M059J (cell line): ENCODE results near the gene RHOF. TPM values are rescaled to one million over a fixed set of nuclear protein-coding genes. Genes with fewer than 3 reads are reported as not detected.

Source experiments
- DNase-seq: peaks from one replicate; pipeline ENCODE4 v3.0.0-alpha.2; 2012; ENCODE audit warnings: low read depth
- total RNA-seq: library from RNA; depleted of rRNA; stranded (reverse); fragments of >200 nt; shearing (Covaris generic); gene quantifications from 2 replicates; pipeline ENCODE4 v1.2.3, GENCODE V29; 2014; rRNA removed

The RHOF gene
- 0.27 and 0.42 TPM in 2 replicates for total RNA-seq

DNA sequence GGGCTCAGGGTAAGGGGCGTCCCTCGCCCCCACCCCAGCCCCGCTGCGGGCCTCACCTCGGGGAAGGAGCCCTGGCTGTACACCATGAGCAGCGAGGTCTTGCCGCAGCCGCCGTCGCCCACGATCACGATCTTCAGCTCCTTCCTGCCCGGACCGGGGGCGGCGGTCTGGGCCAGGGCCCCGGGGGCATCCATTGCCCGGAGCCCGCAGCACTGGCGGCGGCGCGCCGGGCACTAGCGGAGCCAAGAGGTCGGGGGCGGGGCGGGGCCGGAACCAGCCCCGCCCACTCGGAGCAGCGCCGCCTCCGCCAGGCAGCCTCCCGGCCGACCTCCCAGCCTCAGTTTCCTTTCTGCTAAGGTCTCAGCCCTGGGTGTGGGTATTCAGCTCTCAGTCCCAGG is at the start of gene RHOF:
RHOF (minus strand) TSS at position 249 of the 398 bp plus-strand sequence; CDS start at position 194, 55 bp downstream.
- no peak for DNase-seq

DNA sequence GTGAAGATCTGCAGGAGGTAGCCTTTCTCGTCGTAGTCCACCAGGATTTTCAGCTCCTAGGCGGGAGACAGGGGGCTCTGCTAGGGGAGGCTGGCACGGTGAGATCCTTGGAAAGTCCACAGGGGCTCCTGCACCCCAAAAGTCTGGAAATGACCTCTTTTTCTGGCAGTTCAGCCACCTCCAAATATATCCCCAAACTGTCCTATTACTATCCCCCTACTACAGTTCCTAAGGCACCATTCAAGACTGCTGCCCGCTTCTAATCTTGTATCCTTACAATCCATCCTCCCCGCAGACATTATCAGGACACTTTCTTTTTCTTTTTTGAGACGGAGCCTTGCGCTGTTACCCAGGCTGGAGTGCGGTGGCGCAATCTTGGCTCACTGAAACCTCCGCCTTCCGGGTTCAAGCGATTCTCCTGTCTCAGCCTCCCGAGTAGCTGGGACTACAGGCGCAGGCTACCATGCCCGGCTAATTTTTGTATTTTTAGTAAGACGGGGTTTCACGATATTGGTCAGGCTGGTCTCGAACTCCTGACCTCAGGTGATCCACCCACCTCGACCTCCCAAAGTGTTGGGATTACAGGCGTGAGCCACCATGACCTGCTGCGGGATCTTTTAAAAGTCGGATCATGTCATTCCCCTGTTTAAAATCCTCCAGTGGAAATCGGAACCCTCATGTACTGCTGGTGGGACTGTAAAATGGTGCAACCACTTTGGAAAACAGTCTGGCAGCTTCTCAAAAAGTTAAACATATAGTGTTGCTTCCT is 46.7 kb upstream of the RHOF start:
- DNase-seq, result no peak

DNA sequence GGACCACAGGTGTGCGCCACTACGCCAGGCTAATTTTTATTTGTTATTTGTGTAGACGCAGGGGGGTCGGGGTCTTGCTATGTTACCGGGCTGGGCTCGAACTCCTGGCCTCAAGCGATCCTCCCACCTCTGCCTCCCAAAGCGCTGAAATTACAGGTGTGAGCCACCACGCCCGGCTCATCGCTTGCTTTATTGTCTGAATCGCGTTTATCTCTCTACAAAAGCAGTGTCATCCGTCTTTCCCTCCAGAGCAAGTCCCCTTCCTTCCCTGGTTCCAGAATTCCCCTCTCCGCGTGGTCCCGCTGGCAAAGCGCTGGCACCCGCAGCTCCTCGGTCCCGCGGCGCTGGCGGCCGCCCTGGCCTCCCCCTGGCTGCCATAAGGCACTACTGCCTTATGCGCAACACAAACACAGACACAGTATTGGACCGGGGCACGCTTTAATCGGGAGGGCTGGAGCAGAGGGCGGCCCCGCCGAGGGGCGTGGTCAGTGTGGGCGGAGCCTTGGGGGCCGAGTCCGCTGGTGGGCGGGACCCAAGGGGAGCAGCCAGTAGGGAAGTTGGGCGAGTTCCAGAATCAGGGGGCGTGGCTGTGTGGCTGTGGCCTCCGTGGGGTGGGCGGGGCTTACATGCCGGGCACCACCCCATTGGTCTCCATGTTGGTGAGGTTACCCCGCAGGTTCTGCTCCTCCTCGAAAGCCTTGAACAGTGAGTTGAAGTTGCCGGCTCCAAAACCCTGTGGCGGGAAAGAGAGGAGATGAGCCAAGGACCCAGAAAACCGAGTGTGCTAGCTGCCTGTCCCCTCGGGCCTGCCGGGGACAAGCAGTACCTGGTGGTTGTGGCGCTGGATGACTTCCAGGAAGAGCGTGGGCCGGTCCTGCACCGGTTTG is 45.9 kb upstream of the RHOF start:
- peak; percentile 95 for DNase-seq

DNA sequence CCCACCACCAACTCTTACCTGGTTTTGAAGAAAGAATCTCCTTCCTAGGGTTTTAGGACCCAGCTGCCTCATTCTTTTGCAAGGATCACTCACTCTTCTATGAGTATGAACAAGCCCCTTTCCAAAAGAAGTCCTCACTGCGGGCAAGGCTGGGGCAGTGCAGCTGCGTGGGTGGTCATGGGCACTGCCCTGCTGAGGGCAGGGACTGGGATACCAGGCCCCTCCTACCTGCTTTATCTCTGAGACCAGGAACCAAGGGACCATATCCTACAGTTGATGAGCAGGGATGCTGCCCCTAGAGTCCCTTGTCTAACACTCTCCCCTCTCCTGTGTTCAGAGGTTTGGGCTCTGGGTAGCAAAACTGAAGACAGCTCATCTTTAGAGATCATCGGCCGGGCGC is 44.6 kb upstream of the RHOF start:
- DNase-seq, result no peak

GRCh38 chr12:121837680-121838079 is 44.2 kb upstream of the RHOF start:
- DNase-seq, result no peak

GRCh38 chr12:121831571-121832245 is 38.2 kb upstream of the RHOF start:
- no peak for DNase-seq

GRCh38 chr12:121830588-121831265 is 37.2 kb upstream of the RHOF start:
- no peak for DNase-seq

GRCh38 chr12:121830134-121830533 is 36.6 kb upstream of the RHOF start:
- no peak for DNase-seq

- peak; percentile 21 for DNase-seq
Measured at GRCh38 chr12:121829250-121829918, 35.9 kb upstream of the RHOF start.

DNA sequence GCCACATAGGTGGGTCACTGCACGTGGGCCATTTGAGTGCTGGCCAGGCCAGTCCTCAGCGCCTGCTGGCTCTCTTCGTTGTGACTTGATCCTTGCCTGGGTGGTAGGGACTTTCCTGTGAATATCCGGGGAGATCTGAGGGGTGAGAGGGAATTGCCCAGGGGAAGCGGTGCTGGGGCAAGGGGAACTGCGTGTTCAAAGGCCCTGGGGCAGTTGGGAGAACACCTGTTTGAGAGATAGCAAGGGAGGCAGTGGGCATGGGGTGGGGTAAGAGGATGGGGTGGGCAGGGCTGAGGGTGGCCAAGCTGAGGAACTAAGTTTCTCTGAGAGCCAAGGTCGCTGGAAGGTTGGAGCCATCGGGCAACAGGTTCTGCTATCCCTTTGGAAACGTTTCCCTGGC is 35.3 kb upstream of the RHOF start:
- no peak for DNase-seq

DNA sequence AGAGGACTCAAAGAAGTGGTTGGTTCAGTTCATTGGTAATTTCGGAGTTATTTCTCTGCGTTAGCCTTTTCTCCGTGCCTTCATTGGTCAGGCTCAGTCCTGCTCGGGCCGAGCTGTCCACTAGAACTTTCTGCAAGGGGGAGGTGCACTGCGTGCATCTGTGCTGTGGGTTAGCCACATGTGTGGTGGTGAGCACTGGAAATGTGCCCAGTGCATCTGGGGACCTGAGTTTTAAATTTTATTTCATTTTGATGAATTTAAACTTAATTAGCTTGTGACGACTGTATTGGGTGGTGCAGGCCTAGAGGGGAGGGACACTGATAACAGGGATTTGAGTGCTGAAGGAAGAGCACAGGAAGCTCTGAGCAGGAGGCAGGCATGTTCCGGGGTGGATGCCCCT is 34.8 kb upstream of the RHOF start:
- DNase-seq, result no peak

- no peak for DNase-seq
Measured at GRCh38 chr12:121827351-121828099, 34.0 kb upstream of the RHOF start.

- no peak for DNase-seq
Measured at GRCh38 chr12:121826318-121827150, 33.0 kb upstream of the RHOF start.

- no peak for DNase-seq
Measured at GRCh38 chr12:121825041-121825523, 31.6 kb upstream of the RHOF start.

- no peak for DNase-seq
Measured at GRCh38 chr12:121823727-121824115, 30.2 kb upstream of the RHOF start.

GRCh38 chr12:121823101-121823726 is 29.7 kb upstream of the RHOF start:
- DNase-seq, result no peak

- no peak for DNase-seq
Measured at GRCh38 chr12:121822393-121823100, 29.1 kb upstream of the RHOF start.

DNA sequence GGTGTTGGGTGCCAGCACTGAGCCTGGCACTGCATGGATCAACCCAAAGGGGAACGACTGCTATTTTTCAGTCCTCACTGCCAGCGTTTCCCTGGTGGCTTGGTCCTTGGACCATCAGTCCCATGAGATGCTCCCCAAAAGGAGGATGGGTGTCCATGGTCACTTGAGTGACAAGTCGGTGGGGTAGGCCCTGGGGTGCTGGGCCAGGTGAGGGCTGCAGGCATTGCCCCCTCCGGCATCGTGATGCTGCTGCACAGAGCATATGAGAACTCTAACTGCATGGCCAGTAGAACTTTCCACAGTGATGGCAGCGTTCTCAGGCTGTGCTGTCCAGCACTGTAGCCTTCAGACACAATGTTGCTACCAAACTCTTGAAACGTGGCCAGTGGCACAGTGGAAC is 26.6 kb upstream of the RHOF start:
- DNase-seq, result no peak
